Mesothelial cell of epicardium (in vitro differentiated cells): ENCODE results near the gene PIGC. TPM values are rescaled to one million over a fixed set of nuclear protein-coding genes. Genes with fewer than 3 reads are reported as not detected.
"Not testable (repeated sequence)": the region's sequence is repeated elsewhere in the genome, so short reads cannot be mapped to it uniquely, and the experiment has no call there.

Source experiments
- DNase-seq, 2 experiments: peaks; one replicate each; pipeline ENCODE4 v3.0.0; 2021; ENCODE audit warnings: low spot score in 2 of 2; ENCODE audit not compliant: unreplicated experiment in 2 of 2
- H3K27ac Mint-ChIP-seq: 2 replicates; pipeline ENCODE4 v1.8.0; 2021; ENCODE audit warnings: mixed read lengths
- H3K27me3 Mint-ChIP-seq: 2 replicates; pipeline ENCODE4 v1.8.0; 2021; ENCODE audit warnings: low read depth, mixed read lengths
- H3K36me3 Mint-ChIP-seq: 2 replicates; pipeline ENCODE4 v1.8.0; 2021; ENCODE audit warnings: mixed read lengths
- H3K4me1 Mint-ChIP-seq: 2 replicates; pipeline ENCODE4 v1.8.0; 2021; ENCODE audit warnings: mixed read lengths
- H3K4me3 Mint-ChIP-seq: 2 replicates; pipeline ENCODE4 v1.8.0; 2021; ENCODE audit warnings: mild to moderate bottlenecking, moderate library complexity, mixed read lengths
- H3K9me3 Mint-ChIP-seq: 2 replicates; pipeline ENCODE4 v1.8.0; 2021; ENCODE audit warnings: mixed read lengths
- total RNA-seq: library from RNA; stranded (reverse); gene quantifications from 3 replicates; pipeline ENCODE4 v1.2.1, GENCODE V29; 2021
- TF ChIP-seq, protein P1 (sequence below): fragments of 200-600 bp; sonication (generic); IDR thresholded peaks from one replicate; pipeline ENCODE4 v1.5.0; 2021; ENCODE audit warnings: antibody characterized with exemption; ENCODE audit not compliant: unreplicated experiment

The PIGC gene
- total RNA-seq, 1 donor from 2014 or later: 31.9 TPM

DNA sequence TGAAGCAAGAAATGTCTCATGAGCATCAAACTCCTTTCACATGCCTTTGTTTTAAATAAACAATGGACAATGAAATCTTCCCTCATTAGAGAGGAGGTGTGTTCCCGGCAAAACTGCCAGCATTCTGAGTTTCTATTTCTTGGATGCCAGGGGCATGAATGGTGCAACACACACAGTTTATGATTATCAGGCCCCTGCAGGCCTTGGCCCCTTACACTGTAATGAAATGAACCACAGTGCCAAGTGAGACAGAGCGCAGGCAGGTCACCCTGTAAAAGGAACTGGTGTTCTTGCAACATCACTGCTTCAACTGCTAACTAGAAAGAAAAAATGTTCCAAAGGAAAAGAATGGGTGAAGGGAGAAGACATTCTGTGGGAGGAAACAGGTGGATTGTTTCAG lies 3.8 kb upstream of the PIGC start:
- H3K27me3 Mint-ChIP-seq: no peaks in the 10 kb centered on the region
- no peaks in the 10 kb centered on the region for H3K36me3 Mint-ChIP-seq
- no peak overlapping the region for H3K27ac Mint-ChIP-seq
- peaks cover 60% of the 10 kb centered on the region for H3K4me1 Mint-ChIP-seq
- TF ChIP-seq, protein P1, sequence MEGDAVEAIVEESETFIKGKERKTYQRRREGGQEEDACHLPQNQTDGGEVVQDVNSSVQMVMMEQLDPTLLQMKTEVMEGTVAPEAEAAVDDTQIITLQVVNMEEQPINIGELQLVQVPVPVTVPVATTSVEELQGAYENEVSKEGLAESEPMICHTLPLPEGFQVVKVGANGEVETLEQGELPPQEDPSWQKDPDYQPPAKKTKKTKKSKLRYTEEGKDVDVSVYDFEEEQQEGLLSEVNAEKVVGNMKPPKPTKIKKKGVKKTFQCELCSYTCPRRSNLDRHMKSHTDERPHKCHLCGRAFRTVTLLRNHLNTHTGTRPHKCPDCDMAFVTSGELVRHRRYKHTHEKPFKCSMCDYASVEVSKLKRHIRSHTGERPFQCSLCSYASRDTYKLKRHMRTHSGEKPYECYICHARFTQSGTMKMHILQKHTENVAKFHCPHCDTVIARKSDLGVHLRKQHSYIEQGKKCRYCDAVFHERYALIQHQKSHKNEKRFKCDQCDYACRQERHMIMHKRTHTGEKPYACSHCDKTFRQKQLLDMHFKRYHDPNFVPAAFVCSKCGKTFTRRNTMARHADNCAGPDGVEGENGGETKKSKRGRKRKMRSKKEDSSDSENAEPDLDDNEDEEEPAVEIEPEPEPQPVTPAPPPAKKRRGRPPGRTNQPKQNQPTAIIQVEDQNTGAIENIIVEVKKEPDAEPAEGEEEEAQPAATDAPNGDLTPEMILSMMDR: no peak
- H3K4me3 Mint-ChIP-seq: no peak overlapping the region
- DNase-seq: no peak
- H3K9me3 Mint-ChIP-seq: no peaks in the 10 kb centered on the region

DNA sequence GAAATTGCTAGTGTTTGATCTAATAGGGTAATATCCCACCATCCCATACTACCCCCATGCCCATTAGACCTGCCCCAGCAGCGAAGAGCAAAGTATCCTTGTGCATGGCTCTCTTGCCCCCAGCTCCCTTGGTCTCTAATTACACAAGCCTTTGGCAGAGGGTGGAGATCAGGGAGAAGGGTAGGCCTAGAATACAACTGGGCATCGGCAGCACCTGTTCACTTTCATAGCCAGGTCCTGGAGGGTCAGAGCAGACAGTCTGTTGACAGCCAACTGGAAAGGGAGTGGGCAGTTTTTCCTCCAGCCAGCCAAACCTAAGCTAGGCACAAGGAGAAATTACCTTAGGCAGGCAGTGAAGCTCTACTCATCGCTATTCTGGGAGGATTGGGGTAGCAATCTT lies 2.7 kb upstream of the PIGC start:
- TF ChIP-seq, protein P1: no peak
- no peaks in the 10 kb centered on the region for H3K27me3 Mint-ChIP-seq
- H3K4me3 Mint-ChIP-seq: no peak overlapping the region
- peaks cover 64% of the 10 kb centered on the region for H3K4me1 Mint-ChIP-seq
- H3K27ac Mint-ChIP-seq: no peak overlapping the region
- H3K36me3 Mint-ChIP-seq: peaks cover 9% of the 10 kb centered on the region
- no peak for DNase-seq
- no peaks in the 10 kb centered on the region for H3K9me3 Mint-ChIP-seq

DNA sequence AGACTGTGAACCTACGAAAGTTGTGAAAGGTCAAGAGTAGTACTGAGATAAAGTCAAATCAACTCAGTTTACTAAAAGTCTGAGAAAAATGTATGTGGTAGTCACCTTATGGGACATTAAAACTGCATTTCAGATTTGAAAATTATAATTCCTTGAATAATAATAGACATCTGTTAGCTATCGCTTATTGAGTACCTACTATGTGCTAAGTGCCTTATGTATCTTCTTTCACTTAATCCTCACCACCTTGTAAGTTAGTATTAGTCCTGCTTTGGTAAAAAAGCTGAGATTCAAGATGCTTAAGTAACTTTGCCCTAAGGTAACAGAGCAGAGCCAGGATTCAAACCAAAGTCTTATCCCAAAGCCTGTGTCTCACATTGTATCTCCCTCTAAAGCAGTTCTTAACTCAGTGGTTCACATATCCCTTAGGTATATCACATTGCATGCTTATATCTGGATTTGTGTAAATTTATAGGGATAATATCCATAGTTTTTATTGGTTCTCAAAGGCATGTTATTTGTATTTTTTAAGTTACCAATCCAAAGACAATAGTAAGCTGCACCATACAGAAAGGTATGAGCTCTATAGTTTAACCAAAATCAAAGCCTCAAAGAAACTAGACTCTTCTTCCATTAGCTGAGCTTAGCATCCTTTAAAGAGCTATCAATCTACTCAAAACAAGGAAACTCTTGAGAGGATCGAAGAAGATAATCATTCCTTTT lies 865 bp downstream of the PIGC start:
- peak overlapping the region; percentile 86 for H3K4me3 Mint-ChIP-seq
- no peak for DNase-seq
- H3K27ac Mint-ChIP-seq: peak overlapping the region; percentile 88
- H3K27me3 Mint-ChIP-seq: no peaks in the 10 kb centered on the region
- TF ChIP-seq, protein P1: no peak
- peaks cover 37% of the 10 kb centered on the region for H3K4me1 Mint-ChIP-seq
- H3K9me3 Mint-ChIP-seq: peaks cover 4% of the 10 kb centered on the region
- peaks cover 21% of the 10 kb centered on the region for H3K36me3 Mint-ChIP-seq

DNA sequence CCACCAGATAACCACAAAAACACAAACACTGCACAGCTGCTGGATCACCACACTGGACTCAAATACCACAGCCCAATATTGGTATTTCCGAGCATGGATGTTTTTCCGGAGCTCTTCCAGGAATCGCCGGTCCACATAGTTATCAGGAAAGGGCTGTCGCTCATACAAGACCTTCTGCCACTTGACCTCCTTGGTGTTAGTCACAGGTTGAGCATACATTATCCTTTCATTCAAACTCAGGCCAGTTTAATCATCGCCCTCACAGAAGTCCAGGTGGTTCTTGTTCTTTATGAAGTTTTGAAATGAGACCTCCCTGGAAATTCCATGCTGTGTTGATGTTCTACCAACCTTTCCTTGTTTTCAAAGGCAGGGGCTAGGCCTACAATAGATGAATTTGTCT lies 1.5 kb downstream of the PIGC start:
- peak overlapping the region; percentile 40 for H3K4me3 Mint-ChIP-seq
- peaks cover 21% of the 10 kb centered on the region for H3K36me3 Mint-ChIP-seq
- H3K27me3 Mint-ChIP-seq: no peaks in the 10 kb centered on the region
- no peak for DNase-seq
- TF ChIP-seq, protein P1: no peak
- H3K9me3 Mint-ChIP-seq: peaks cover 5% of the 10 kb centered on the region
- H3K4me1 Mint-ChIP-seq: peaks cover 32% of the 10 kb centered on the region
- H3K27ac Mint-ChIP-seq: no peak overlapping the region

DNA sequence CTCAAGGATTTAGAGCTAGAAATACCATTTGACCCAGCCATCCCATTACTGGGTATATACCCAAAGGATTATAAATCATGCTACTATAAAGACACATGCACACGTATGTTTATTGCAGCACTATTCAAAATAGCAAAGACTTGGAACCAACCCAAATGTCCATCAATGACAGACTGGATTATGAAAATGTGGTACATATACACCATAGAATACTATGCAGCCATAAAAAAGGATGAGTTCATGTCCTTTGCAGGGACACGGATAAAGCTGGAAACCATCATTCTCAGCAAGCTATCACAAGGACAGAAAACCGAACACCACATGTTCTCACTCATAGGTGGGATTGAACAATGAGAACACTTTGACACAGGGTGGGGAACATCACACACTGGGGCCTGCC lies 6.7 kb downstream of the PIGC start:
- peaks cover 49% of the 10 kb centered on the region for H3K36me3 Mint-ChIP-seq
- not testable (repeated sequence) for H3K27ac Mint-ChIP-seq, DNase-seq, H3K4me3 Mint-ChIP-seq, H3K27me3 Mint-ChIP-seq
- peaks cover 36% of the 10 kb centered on the region for H3K9me3 Mint-ChIP-seq
- H3K4me1 Mint-ChIP-seq: peaks cover 13% of the 10 kb centered on the region

DNA sequence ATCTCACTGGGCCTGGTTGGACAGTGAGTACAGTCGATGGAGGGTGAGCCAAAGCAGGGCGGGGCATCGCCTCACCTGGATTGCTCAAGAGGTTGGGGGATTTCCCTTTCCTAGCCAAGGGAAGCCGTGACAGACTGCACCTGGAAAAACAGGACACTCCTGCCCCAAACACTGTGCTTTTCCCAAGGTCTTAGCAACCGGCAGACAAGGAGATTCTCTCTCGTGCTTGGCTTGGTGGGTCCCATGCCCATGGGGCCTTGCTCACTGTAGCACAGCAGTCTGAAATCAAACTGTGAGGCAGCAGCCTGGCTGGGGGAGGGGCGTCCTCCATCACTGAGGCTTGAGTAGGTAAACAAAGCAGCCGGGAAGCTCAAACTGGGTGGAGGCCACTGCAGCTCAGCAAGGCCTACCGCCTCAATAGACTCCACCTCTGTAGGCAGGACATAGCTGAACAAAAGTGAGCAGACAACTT lies 12.1 kb downstream of the PIGC start:
- Mint-ChIP-seq H3K36me3 (peaks cover 30% of the 10 kb centered on the region), H3K4me3 (no peak overlapping the region), H3K27me3 (no peaks in the 10 kb centered on the region), H3K27ac (peak overlapping the region; percentile 22), H3K9me3 (peaks cover 31% of the 10 kb centered on the region), H3K4me1 (peaks cover 14% of the 10 kb centered on the region)
- no peak for DNase-seq
- TF ChIP-seq, protein P1: no peak
